ENCODE measurements around the gene SEPTIN12.

The SEPTIN12 gene

DNA sequence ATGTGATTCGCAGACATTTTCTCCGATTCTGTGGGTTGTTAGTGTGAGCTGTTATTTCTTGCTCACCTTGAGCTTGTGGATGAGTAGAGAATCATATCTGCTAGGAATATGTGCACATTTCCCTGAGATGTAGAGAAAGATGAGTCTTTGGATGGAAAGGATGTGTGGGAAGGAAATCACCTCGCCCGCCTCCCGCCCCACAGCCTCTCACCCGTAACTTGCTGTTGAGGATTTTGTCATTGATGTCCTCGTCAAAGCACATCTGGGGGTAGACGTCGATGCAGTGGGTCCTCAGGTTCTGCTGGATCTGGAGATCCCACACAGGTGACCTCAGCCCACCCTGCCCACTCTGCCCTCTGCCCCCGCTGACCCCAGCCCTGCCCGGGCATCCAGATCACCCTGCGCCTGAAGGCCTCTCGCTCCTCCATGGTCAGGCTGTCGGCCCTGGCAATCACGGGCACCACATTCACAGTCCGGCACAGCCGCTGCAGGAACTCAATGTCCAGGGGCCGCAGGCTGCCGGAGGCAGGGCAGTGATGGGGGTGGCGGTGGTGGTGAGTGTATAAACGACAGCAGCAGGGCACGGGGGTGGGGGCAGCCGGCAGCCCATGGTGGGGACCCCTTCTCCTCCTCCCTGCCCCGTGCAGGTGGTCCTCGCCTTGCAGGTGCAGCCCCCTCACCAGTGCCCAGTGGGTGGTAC lies 4.7 kb downstream of the SEPTIN12 start:
- no peak for DNase-seq

DNA sequence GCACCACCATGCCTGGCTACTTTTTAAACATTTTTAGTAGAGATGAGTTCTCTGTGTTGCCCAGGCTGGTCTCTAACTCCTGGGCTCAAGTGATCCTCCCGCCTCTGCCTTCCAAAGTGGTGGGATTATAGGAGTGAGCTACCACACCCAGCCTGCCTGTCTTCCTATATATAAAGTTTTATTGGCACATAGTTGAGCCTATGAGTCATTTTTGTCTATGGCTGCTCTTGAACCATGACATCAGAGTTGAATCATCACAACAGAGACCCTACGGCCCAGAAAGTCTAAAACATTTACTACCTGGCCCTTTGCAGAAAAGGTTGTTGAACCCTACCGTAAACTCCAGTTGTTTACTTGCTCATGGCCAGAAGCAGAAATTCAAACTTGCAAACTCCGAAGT lies 7.9 kb downstream of the SEPTIN12 start:
- no peak for DNase-seq

DNA sequence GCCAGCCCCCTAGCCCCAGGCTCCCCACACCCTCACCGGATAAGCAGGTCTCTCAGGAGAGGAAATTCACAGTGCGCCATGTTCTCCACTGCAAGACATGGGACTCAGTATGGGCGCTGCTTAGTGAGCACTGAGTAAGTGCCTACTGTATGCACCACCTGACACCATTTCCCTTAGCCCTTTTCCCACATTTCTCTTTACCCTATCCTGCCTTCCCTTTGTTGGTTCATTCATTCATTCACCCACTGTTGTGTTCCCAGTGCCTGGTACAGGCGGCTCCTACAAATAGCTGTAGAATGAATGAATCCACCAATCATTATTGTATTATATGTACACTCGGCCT lies 10.1 kb downstream of the SEPTIN12 start:
- no peak for DNase-seq

DNA sequence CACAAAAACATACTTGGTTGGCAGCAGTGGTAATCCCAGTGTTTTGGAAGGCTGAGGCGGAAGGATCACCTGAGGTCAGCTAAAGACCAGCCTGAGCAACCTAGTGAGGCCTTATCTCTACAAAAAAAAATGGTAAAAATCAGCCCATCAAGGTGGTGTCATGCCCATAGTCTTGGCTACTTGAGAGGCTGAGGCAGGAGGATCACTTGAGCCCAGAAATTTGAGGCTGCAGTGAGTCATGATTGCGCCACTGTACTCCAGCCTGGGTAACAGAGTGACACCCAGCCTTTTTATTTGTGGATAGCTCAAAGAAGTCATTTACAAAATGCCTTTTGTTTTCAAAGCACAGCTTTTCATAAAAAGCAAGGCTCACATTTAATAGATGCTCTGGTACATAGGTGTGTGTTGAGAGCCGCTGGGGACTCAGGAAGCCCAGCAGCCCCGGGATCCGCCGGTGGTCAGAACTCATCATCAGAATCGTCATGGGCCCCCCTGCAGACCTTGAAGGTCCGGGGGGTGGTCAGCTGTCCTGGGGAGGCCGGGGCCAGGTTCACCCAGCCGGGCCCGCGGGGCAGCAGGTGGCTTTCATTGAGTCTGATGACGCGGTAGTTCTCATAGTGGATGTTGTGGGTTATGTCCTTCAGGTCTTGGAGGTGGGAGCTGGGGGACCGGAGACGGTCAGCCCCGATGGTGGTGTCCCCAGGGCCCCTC lies 10.7 kb downstream of the SEPTIN12 start:
- DNase-seq: no peak

DNA sequence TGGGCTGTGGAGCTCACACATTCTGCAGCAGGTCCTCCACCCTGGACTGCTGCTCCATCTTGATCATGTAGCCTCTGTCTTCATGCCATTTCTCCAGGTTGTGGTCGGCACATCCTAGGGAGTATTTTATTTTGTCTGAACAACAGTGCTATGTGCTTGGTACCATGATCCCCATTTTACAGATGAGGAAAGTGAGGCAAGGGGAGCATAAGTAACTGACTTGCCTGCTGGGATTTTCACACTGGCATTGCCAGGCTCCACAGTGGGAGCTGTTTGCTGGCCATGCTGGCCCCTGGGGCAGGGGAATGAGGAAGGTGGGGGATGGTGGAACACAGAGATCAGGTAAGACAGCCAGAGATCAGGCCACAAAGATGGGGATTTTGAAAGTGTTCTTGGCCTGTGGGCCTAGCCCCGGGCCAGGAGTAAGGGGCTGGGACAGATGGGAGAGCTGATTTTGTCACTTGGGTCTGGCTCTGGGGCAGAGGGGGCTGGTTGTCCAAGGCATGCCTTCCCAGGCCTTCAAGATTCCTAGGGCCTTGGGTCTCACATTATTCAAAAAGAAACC lies 11.9 kb downstream of the SEPTIN12 start:
- DNase-seq: no peak

DNA sequence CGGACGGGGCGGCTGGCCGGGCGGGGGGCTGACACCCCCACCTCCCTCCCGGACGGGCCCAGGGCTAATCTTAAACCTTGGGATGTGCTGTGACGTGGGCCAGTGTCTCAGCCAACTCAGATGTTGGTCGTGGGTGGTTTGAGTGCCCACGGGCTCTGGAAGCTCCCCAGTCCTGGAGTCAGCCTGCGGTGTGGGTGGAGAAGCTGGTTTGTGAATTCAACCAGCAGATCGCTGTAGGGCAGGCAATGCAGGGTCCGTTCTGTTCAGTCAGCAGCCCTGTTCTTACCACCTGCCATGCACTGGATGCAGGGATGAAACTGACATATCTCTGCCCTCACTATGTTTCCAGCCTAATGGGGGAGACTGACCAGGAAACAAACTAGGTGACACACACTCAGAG lies 13.1 kb downstream of the SEPTIN12 start:
- no peak for DNase-seq

DNA sequence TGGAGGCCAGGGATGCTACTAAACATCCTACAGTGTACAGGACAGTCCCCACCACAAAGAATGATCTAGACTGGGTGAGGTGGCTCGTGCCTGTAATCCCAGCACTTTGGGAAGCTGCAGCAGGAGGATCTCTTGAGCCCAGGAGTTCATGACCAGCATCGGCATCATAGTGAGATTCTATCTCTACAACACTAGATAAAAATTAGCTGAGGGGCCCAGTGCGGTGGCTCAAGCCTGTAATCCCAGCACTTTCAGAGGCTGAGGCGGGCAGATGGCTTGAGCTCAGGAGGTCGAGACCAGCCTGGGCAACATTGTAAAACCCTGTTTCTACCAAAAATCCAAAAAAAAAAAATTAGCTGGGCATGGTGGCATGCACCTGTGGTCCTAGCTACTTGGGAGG lies 15.8 kb downstream of the SEPTIN12 start:
- DNase-seq: no peak

DNA sequence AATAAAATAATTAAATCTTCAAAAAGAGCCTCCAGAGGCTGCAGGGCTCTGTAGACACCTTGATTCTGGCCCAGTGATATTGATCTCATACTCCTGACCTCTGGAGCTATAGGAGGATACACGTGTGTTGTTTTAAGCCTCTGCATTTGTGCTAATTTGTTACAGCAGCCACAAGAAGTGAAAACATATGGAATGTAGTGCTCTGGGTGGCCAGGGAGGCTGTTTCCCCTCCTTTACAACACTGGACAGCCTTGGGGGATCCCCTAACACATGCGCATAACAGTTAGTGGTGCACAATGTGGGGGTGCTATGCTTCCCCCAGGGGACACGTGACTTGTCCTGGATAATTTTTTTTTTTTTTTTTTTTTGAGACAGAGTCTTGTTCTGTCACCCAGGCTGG lies 16.5 kb downstream of the SEPTIN12 start:
- DNase-seq: no peak

DNA sequence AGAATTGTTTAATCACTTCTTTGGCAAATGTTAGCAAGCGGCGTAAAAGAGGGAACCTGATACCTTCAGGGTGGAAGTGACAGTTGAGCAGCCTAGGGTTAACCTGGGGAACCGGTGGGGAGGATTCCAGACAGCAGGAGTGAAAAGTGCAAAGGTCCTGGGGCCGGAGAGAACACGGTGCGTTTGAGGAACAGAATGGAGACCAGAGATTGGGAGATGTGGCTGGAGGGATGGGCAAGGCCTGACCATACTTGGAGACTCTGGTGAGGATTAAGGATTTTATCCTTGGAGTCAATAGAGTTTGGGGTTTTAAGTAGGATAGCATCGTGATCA lies 18.9 kb downstream of the SEPTIN12 start:
- no peak for DNase-seq

DNA sequence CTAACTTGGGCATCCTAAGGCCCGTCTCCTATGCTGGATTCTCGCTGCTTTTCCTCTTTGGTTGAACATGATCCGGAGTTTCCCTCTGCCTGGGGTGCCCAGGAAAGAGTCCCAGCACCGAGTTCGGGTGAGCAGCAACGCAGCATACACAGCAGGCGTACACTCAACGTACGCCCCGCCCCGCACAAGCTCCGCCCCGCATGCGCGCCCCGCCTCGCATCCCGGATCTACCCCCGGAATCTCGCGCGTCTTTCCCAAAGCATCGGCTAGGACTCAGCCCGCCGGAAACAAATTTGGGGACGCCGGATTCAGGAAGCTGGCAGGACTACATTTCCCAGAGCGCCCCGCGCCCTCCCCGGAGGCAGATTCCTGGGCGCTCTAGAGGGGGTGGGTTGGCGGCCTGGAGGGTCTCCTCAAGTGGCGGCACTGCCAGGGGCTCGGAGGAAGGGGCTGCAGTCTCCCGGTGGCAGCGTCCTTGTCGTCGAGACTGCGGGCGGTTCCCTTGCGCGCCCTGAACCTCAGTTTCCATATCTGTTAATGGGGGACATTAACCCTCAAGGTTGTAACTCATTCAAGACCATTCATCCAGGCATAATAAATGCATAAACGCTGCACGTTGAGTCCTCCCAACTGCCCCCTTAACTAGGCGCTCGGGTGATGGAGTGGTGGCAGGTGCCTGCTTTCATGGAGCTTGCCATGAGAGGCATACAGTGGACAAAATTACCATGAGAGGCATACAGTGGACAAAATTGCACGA lies 19.4 kb downstream of the SEPTIN12 start:
- peak; percentile 75 for DNase-seq

DNA sequence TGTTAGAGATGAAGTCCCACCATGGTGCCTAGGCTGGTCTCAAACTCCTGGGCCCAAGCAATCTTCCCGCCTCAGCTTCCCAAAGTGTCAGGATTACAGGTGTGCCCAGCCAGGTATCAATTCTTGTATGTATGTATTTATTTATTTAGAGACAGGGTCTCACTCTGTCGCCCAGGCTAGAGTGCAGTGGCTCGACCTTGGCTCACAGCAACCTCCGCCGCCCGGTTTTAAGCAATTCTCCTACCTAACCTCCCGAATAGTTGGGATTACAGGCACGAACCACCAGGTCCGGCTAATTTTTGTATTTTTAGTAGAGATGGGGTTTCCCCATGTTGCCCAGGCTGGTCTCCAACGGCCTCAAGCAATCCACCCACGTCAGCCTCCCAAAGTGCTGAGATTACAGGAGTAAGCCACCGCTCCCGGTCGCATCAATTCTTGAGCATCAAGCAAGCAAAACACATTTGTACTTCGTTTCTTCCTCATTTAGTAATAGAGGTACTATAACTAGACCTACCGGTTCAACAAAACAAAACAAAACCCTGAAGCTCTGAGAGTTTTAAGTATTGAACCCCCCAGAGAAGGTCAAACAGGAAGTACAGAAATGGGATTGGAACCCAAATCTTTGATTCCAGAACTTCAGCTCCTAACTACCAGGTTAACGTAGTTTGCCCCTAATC lies 20.1 kb downstream of the SEPTIN12 start:
- DNase-seq: no peak

DNA sequence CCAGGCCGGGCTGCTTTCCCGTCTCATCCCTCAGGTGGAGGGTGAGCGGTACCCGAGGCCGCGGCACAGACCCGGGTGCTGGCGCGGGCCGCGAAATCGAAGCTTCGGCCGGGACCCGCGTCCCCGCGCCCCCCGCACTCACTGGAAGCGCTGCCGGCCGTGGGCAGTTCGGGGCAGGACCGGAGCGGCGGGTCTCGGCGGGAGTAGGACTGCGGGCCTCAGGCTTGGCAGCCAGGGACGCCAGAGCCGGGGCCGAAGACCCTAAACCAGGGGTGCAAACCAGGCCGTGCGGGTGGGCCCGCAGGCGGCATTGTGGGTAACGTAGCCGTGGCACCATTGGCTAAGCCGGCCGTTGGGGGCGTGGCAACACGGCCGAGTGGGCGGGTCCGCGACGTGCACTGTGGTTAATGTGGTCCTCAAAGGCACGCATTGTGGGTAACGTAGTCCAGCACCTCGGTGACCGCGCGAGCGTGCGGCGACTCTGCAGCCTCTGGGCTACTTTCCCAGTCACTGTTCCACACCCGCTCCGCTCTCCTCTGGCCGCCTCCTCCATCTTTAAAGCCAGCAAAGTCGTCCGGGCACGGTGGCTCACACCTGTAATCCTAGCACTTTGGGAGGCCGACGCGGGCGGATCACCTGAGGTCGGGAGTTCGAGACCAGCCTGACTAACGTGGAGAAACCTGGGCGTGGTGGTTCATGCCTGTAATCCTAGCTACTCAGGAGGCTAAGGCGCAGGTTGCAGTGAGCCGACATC lies 21.1 kb downstream of the SEPTIN12 start, which contains the start of gene ZNF500:
Gene ZNF500 (minus strand): TSS at position 288 of the 754 bp plus-strand sequence. CDS start 1,184 bp downstream, outside the sequence.
- peak; percentile 88 for DNase-seq

DNA sequence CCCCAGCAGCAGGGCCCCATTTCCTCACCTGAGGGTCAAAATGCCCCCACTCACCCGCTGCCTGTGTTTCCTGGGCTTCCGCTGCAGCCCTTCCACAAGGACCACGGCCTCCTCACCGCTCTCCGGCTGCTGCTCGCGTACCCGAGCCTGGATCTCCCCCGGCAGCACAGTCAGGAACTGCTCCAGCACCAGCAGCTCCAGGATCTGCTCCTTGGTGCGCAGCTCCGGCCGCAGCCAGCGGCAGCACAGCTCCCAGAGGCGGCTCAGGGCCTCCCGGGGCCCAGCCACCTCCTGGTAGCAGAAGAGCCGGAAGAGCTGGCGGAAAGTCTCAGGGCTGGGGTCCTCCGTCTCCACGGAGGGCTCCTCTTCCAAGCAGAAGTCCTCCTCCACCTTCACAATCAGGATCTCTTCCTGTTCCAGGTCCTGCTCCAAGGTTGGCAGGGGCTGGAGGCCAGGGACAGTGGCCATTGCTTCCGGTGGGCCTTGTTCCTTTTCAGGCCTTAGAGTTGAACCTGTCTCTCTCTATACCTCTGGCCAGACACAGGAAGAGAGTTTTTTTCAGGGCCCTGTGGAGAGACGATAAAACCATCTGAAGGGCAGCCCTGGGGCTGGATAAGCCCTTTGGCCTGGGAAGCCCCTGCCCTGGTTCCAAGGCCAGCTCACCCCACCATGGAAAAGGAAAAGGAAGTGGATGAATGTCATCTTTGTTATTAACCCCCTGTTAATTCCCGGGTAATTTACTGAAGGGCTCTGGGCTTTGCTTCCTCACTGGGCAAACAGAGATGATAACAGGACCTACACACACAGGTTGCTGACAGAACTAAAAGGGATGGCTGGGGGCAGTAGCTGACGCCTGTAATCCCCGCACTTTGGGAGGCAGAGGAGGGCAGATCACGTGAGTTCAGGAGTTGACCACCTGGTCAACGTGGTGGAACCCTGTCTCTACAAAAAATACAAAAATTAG lies 22.4 kb downstream of the SEPTIN12 start:
- DNase-seq: no peak

DNA sequence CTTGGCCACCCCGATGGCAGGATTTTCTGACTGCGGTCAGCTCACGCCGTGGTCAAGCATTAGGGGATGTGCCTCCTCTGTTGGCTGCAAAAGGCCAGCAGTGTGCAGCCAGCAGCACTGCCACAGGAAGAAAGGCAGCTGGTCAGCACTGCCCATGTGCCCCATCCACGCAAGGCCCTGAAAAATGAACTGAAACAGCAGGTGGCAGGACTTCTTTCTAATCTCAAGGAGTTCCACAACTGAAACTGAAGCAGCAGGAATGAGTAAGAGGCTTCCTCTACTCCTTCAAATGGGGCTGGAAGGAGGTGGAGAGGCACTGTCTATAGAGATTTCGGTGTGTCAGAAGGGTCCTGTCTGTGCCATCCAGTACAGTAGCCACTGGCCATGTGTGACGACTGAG lies 24.4 kb downstream of the SEPTIN12 start:
- DNase-seq: no peak

DNA sequence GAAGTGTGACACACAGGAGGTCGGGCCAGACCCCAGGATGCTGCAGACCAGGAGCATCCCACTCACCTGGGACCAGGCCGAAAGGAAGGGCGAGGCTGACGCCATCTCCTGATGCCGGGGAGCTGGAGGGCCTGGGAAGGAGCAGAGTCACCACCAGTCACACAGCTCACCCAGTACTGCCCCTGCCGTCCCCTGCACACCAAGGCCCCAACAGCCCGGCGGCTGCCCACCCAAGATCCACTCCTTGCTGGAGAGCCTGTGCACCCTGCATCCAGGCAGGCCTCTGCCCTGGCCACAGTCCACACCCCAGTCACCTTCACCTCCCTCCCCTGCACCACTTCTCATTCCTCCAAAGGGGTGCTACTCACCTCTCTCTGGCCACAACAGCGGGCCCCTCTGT lies 25.9 kb downstream of the SEPTIN12 start:
- no peak for DNase-seq

DNA sequence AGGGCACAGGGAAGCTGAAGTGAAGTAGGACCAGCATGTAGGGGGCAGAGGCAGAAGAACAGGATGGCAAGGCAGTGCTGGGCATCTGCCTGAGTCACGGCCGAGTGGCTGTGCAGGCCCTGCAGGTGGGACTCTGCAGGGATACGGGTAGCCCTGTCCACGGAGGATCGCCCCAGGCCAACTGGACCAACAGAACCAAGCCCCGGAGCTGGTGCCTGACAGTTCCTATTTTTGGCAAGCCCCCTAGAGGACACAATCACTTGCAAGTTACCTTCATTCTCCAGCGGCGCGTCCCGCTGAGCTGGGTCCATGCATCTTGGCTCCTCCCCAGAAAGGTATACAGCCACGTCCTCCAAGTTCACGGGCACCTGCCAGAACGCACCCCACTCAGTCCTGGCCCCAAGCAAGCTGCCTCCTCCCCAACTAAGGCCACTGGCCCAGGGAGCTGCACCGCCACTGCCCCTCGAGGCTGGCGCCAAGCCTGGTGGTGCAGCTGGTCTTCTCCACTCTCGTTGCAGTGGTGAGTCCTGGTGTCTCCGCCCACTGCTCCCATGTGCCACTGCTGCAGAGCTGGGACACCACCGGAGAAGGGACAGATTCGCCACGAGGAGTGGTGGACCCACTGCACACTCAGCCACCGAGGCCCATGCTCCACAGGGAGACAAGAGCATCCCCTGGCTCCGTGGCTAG lies 27.8 kb downstream of the SEPTIN12 start:
- DNase-seq: no peak

DNA sequence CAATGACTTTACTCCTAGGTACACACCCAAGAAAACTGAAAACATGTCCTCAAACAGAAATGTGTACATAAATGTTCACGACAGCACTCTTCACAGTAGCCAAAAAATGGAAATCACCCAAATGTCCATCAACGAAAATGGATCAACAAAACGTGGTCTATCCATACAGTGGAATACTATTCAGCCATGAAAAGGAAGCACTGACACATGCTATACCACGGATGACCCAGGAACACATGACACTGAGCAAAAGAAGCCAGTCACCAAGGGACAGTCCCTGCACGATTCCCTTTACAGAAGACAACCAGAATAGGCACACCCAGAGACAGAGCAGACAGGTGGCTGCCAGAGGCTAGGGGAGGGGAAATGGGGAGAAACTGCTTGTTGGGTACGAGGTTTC lies 32.5 kb downstream of the SEPTIN12 start:
- DNase-seq: no peak

DNA sequence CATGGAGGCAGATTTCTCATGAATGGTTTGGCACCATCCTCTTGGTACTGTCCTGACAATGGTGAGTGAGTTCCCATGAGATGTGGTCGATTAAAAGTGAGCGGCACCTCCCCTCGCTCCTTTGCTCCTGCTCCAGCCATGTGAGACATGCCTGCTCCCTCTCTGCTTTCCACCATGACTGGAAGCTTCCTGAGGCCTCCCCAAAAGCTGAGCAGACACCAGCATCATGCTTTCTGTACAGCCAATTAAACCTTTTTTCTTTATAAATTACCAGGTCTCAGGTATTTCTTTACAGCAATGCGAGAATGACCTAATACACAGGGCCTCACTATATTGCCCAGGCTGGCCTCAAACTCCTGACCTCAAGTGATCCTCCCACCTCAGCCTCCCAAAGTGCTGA lies 33.3 kb downstream of the SEPTIN12 start:
- DNase-seq: no peak

DNA sequence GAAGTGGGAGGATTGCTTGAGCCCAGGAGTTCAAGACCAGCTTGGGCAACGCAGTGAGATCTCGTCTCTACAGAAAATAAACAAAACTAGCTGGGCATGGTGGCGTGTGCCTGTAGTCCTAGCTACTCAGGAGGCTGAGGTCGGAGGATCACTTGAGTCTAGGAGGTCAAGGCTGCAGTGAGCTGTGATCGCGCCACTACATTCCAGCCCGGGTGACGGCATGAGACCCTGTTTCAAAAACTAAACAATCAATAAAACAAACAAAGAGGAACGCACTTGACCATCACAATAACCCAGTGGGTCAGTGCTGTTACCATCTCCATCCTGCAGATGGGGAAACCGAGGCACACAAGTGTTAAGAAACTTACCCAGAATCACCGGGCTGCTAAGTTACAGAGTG lies 34.9 kb downstream of the SEPTIN12 start:
- DNase-seq: no peak

DNA sequence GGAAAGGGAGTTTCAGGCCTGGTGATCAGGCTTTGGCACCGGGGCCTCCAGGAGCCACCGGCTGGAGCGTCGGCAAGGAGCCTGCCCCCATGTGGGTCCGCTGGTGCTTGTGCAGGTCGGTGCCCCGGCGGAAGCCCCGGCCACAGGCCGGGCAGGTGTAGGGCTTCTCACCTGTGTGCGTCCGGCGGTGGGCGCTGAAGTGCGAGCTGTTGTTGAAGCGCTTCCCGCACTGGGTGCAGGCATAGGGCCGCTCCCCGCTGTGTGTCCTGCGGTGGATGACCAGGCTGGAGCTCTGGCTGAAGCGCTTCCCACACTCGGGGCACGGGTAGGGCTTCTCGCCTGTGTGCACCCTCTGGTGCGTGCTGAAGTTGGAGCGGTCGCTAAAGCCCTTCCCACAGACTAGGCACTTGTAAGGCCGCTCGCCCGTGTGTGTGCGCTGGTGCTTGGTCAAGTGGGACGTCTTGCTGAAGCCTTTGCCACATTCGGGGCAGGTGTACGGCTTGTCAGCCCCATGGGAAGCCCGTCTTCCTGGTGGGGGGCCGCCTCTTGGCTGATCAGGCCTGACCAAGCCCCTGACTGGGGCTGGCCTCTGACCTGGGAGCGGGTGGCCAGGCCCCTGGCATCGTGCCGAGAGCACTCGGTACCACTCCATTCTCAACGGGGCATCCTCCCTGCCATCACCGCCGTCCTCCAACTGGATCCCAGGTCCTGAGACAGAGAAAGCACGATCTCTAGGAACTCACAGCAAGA lies 35.6 kb downstream of the SEPTIN12 start:
- no peak for DNase-seq
